GM23248 (cell line): ENCODE data around the gene QSOX1. TPM values are rescaled to one million over a fixed set of nuclear protein-coding genes. Genes with fewer than 3 reads are reported as not detected.
A peak's percentile ranks its signal among the peaks of the same experiment; 100 is the strongest.

Experiments used
- DNase-seq: peaks from one replicate; pipeline ENCODE4 v3.0.0-alpha.2; 2015
- H2AFZ ChIP-seq: fragments of 200-600 bp; sonication (generic); 2 replicates; pipeline ENCODE4 v1.6.1; 2016; ENCODE audit warnings: antibody characterized with exemption
- H3F3A ChIP-seq: fragments of 200-600 bp; sonication (generic); 2 replicates; pipeline ENCODE4 v1.6.1; 2016; ENCODE audit warnings: mild to moderate bottlenecking, antibody characterized with exemption, mixed run types; ENCODE audit not compliant: insufficient read depth
- H3K27ac ChIP-seq: fragments of 200-600 bp; sonication (generic); 2 replicates; pipeline ENCODE4 v1.5.1; 2016; ENCODE audit warnings: mild to moderate bottlenecking
- H3K27me3 ChIP-seq: fragments of 200-600 bp; sonication (generic); replicated peaks from 2 replicates; pipeline ENCODE4 v1.6.1; 2016; ENCODE audit warnings: mild to moderate bottlenecking; ENCODE audit not compliant: insufficient read depth
- H3K36me3 ChIP-seq: fragments of 200-600 bp; sonication (generic); 2 replicates; pipeline ENCODE4 v1.6.1; 2016; ENCODE audit warnings: low read depth, mild to moderate bottlenecking
- H3K4me1 ChIP-seq: fragments of 200-600 bp; sonication (generic); 2 replicates; pipeline ENCODE4 v1.6.1; 2016; ENCODE audit warnings: mild to moderate bottlenecking; ENCODE audit not compliant: insufficient read depth
- H3K4me2 ChIP-seq: fragments of 200-600 bp; sonication (generic); one replicate; pipeline ENCODE4 v1.6.1; 2016; ENCODE audit warnings: mild to moderate bottlenecking; ENCODE audit not compliant: unreplicated experiment
- H3K4me3 ChIP-seq: fragments of 200-600 bp; sonication (generic); 2 replicates; pipeline ENCODE4 v1.5.1; 2016; ENCODE audit warnings: mild to moderate bottlenecking
- H3K79me2 ChIP-seq: fragments of 200-600 bp; sonication (generic); 2 replicates; pipeline ENCODE4 v1.6.1; 2016; ENCODE audit warnings: mild to moderate bottlenecking; ENCODE audit not compliant: insufficient read depth
- H3K9ac ChIP-seq: fragments of 200-600 bp; sonication (generic); 2 replicates; pipeline ENCODE4 v1.6.1; 2016; ENCODE audit warnings: mild to moderate bottlenecking
- H3K9me2 ChIP-seq: fragments of 200-600 bp; sonication (generic); 2 replicates; pipeline ENCODE4 v1.6.1; 2016; ENCODE audit warnings: mixed run types, mild to moderate bottlenecking, moderate library complexity; ENCODE audit not compliant: insufficient read depth
- H3K9me3 ChIP-seq: fragments of 200-600 bp; sonication (generic); one replicate; pipeline ENCODE4 v1.6.1; 2017; ENCODE audit warnings: low read depth
- H4K20me1 ChIP-seq: fragments of 200-600 bp; sonication (generic); 2 replicates; pipeline ENCODE4 v1.6.0; 2016; ENCODE audit not compliant: insufficient read depth
- EZH2 ChIP-seq: fragments of 200-600 bp; sonication (generic); IDR thresholded peaks from 2 replicates; pipeline ENCODE4 v1.6.1; 2018; ENCODE audit warnings: antibody characterized with exemption, mild to moderate bottlenecking; ENCODE audit not compliant: insufficient read depth, poor library complexity, severe bottlenecking
- EZH2phosphoT487 ChIP-seq: fragments of 200-600 bp; sonication (generic); IDR thresholded peaks from 2 replicates; pipeline ENCODE4 v1.6.1; 2018; ENCODE audit warnings: antibody characterized with exemption, moderate library complexity, mild to moderate bottlenecking, low read depth; ENCODE audit not compliant: insufficient read depth
- WGBS, 2 experiments: methylation state at CpG; one replicate each; pipeline ENCODE4 v1.1.6; 2015 to 2017; ENCODE audit warnings: low lambda C conversion rate in 2 of 2, low coverage in 1 of 2; ENCODE audit errors: missing lambda C conversion rate in 2 of 2; 5-methylcytosine and 5-hydroxymethylcytosine counted together
- in situ Hi-C: fragments of 300-500 bp; cut with MboI; formaldehyde crosslinking; loops from 2 replicates; pipeline ENCODE4 v1.15.0; 2020
- polyA plus RNA-seq: library from polyadenylated mRNA; unstranded; fragments of >200 nt; fragmentation: Nextera tagmentation; extraction: Ambion mirVana; gene quantifications from 2 replicates; pipeline ENCODE4 v1.2.1, GENCODE V29; 2016
- total RNA-seq: library from RNA; depleted of rRNA; stranded (reverse); fragments of >200 nt; shearing (Covaris generic); gene quantifications from 2 replicates; pipeline ENCODE4 v1.2.3, GENCODE V29; 2014; rRNA removed

The QSOX1 gene
- 519 and 540 TPM in 2 replicates for total RNA-seq
- 270 and 274 TPM in 2 replicates for polyA plus RNA-seq

DNA sequence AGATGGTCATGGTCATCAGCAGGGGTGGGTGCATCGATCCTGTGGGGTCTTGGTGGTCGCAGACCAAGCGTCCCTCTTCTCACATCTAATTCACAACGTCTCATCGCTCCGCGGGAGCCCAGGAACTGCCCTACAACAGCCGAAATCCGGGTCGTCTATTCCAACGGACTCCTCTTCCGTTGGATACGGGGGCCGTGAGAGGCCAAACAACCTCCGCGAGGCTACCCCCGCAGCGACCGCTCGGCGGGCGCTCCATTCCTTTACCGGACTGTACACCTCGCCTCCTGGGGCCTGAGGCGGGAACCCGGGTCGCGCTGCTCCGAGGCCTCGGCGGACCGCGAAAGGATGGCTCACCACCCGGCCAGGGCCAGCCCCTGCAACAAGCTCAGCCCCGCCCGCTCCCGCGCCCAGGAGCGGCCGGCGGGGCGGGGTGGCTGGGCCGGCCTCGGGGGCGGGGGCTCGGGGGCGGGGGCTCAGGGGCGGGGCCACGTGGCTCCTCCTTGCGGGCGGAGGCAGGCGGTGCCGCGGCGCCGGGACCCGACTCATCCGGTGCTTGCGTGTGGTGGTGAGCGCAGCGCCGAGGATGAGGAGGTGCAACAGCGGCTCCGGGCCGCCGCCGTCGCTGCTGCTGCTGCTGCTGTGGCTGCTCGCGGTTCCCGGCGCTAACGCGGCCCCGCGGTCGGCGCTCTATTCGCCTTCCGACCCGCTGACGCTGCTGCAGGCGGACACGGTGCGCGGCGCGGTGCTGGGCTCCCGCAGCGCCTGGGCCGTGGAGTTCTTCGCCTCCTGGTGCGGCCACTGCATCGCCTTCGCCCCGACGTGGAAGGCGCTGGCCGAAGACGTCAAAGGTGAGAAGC is at the start of gene QSOX1:
QSOX1 (plus strand) TSS at position 545 of the 857 bp plus-strand sequence; CDS start at position 584, 39 bp downstream.
- TF ChIP-seq EZH2phosphoT487 = no peak
- no peak for TF ChIP-seq EZH2
- peaks cover 54% of the 10 kb centered on the region for H3F3A ChIP-seq
- peak within 1 kb of the TSS; percentile 89 for H3K4me3 ChIP-seq
- peaks cover 37% of the 10 kb centered on the region for H3K79me2 ChIP-seq
- peaks cover 52% of the 10 kb centered on the region for H3K4me1 ChIP-seq
- DNase-seq = peak; percentile 97
- in situ Hi-C loops = loop anchor here (25.0 kb wide), 1 partner anchor 267 kb away; the partner anchor contains the start of genes TOR1AIP1 and TOR1AIP2
- H3K4me2 ChIP-seq = peak within 1 kb of the TSS; percentile 98
- H3K9me3 ChIP-seq = no peaks in the 10 kb centered on the region
- peak within 1 kb of the TSS; percentile 87 for H3K9ac ChIP-seq
- 1 to 2% methylated on average over 66 to 78 of the region's 100 CpGs for WGBS, 2 experiments
- H3K36me3 ChIP-seq = no peaks in the 10 kb centered on the region
- H3K27ac ChIP-seq = peak within 1 kb of the TSS; percentile 80
- no peaks in the 10 kb centered on the region for H3K9me2 ChIP-seq
- H4K20me1 ChIP-seq = no peaks in the 10 kb centered on the region
- peak within 1 kb of the TSS; percentile 89 for H2AFZ ChIP-seq
- H3K27me3 ChIP-seq = no peaks in the 10 kb centered on the region

DNA sequence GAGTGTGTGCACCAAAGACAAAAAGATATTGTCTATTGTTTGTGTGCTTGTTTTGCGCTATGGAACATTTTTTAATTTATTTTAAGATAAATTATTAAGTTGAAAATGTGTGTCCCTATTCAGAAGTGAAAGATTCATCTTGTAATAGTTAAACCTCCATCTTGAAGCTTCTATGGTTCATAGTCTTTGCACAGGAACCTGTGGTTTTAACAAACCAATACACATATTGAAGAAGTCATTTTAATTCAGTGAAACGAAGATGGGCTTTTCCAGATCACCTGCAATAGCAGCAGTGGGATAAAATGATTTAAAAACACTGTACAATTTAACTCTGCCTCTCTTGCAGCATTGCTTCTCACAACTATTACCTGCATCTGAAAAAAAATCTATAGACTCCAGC is 42.6 kb upstream of the QSOX1 start:
- Histone ChIP-seq H3K9ac (no peak overlapping the region), H3K27ac (no peak overlapping the region), H4K20me1 (no peaks in the 10 kb centered on the region), H3K36me3 (peaks cover 30% of the 10 kb centered on the region), H3K79me2 (no peaks in the 10 kb centered on the region), H3K4me2 (no peak overlapping the region), H3K27me3 (no peaks in the 10 kb centered on the region), H3F3A (peaks cover 27% of the 10 kb centered on the region), H3K4me3 (no peak overlapping the region), H3K9me2 (no peaks in the 10 kb centered on the region), H3K4me1 (peaks cover under 1% of the 10 kb centered on the region; the same call in 1 of the 2 replicates), H2AFZ (no peak overlapping the region), H3K9me3 (no peaks in the 10 kb centered on the region)
- in situ Hi-C loops = no loop called here
- no peak for DNase-seq
- WGBS, 2 experiments = 97 to 100% methylated on average over 2 of the region's 2 CpGs
- TF ChIP-seq EZH2 (no peak), EZH2phosphoT487 (no peak)

DNA sequence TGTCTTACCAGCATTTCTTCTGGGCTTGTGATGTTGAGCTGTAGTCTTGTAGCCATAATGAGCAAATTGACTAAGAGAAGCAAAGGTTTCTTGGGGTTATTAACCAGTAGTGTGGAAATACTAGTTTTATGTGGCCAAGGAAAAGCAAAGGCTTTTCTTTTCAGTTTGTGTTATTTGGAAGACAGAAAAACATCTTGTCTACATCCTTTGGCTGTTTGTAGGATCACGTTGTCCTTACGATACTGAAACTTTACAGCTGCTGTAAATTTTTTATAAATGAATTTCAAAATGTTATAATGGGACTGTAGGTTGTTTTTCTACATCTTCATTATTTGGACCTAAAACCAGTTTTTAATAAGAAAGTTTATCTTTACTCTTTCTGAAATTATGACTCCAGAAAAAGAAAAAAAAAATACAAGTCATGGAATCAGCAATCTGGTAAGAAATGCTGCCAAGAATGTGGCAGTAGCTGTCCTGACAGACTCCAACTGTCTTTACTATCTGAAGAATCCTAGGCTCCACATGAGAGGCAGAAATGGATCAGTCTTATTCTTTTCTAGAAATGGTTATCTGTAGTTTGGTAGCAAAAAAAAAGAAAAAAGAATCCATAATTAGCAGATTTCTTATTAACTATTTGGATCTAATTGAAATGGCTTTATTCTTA is 41.6 kb upstream of the QSOX1 start:
- no peak overlapping the region for H3K27ac ChIP-seq
- peaks cover 10% of the 10 kb centered on the region for H3K4me1 ChIP-seq
- no peaks in the 10 kb centered on the region for H3K79me2 ChIP-seq
- in situ Hi-C loops = no loop called here
- 85 to 87% methylated on average over 2 of the region's 2 CpGs for WGBS, 2 experiments
- no peak overlapping the region for H3K9ac ChIP-seq
- H3F3A ChIP-seq = peaks cover 35% of the 10 kb centered on the region
- no peaks in the 10 kb centered on the region for H3K9me2 ChIP-seq
- TF ChIP-seq EZH2 = no peak
- no peak for TF ChIP-seq EZH2phosphoT487
- no peaks in the 10 kb centered on the region for H4K20me1 ChIP-seq
- no peak overlapping the region for H3K4me3 ChIP-seq
- H3K27me3 ChIP-seq = no peaks in the 10 kb centered on the region
- no peak overlapping the region for H3K4me2 ChIP-seq
- H2AFZ ChIP-seq = no peak overlapping the region
- H3K9me3 ChIP-seq = no peaks in the 10 kb centered on the region
- no peak for DNase-seq
- peaks cover 28% of the 10 kb centered on the region for H3K36me3 ChIP-seq

- Histone ChIP-seq H3F3A (peaks cover 38% of the 10 kb centered on the region), H3K79me2 (no peaks in the 10 kb centered on the region), H3K27ac (no peak overlapping the region), H3K4me2 (no peak overlapping the region), H3K9me3 (no peaks in the 10 kb centered on the region), H3K36me3 (peaks cover 25% of the 10 kb centered on the region), H3K9me2 (no peaks in the 10 kb centered on the region), H3K27me3 (no peaks in the 10 kb centered on the region), H3K4me3 (no peak overlapping the region), H2AFZ (no peak overlapping the region), H4K20me1 (no peaks in the 10 kb centered on the region), H3K4me1 (peaks cover 14% of the 10 kb centered on the region), H3K9ac (no peak overlapping the region)
- no peak for DNase-seq
- in situ Hi-C loops = no loop called here
- no peak for TF ChIP-seq EZH2phosphoT487
- no peak for TF ChIP-seq EZH2
- WGBS, 2 experiments = 96 to 98% methylated on average over 4 of the region's 4 CpGs
These were observed 40.2 kb upstream of the QSOX1 start for GRCh38 chr1:180114396-180114945.
